Activated naive CD4-positive, alpha-beta T cell treated with anti-CD3 and anti-CD28 coated beads, Interleukin-2, amount 50 U/mL, for 24 hours (primary cell): ENCODE measurements around the gene SNX24.

Experiments used
- H3K27ac Mint-ChIP-seq: one replicate; pipeline ENCODE4 v1.8.0; 2021; ENCODE audit warnings: mild to moderate bottlenecking, mixed read lengths
- H3K27me3 Mint-ChIP-seq: one replicate; pipeline ENCODE4 v1.8.0; 2021; ENCODE audit warnings: mixed read lengths
- H3K36me3 Mint-ChIP-seq: one replicate; pipeline ENCODE4 v1.8.0; 2021; ENCODE audit warnings: mixed read lengths
- H3K4me1 Mint-ChIP-seq: one replicate; pipeline ENCODE4 v1.8.0; 2021; ENCODE audit warnings: mixed read lengths
- H3K4me3 Mint-ChIP-seq: one replicate; pipeline ENCODE4 v1.8.0; 2021; ENCODE audit warnings: mild to moderate bottlenecking, mixed read lengths
- H3K9me3 Mint-ChIP-seq: one replicate; pipeline ENCODE4 v1.8.0; 2021; ENCODE audit warnings: mixed read lengths

SNX24 gene

DNA sequence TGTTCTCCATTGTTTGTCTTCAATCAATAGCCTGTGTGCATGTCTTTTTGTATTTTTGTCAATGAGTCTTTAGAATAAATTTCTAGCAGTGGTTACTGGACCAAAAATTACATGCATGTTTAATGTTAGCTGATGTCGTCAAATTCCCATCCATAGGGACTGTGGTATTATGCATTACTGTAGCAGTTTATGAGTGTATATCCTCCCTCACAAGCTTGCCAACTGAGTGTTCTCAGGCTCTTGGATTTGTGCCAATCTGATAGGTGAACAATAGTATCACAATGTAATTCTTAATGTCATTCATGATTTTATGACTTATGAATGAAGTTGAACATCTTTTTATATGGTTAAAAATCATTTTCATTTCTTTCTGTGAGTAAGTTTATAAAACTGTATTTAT, 13.0 kb downstream of the SNX24 start:
- Mint-ChIP-seq H3K27ac (no peak overlapping the region), H3K4me1 (no peaks in the 10 kb centered on the region), H3K27me3 (no peaks in the 10 kb centered on the region), H3K36me3 (no peaks in the 10 kb centered on the region), H3K4me3 (no peak overlapping the region), H3K9me3 (no peaks in the 10 kb centered on the region)

DNA sequence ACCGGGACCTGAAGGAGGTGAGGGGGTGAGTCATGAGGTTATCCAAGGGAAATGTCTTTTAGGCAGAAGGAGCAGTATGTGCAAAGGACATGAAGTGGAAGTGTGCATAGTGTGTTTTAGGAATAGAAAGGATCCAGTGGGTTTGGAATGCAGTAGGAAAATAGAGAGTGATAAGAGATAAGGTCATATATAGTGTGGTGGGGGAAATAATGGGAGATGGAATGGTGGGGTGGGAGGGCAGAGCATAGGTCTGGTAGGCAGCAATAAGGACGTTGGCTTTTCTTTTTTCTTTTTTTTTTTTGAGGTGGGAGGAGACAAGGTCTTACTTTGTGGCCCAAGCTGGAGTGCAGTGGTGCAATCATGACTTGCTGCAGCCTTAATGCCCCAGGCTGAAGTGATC, 17.8 kb downstream of the SNX24 start:
- Mint-ChIP-seq H3K27ac (no peak overlapping the region), H3K36me3 (no peaks in the 10 kb centered on the region), H3K27me3 (no peaks in the 10 kb centered on the region), H3K4me3 (no peak overlapping the region), H3K9me3 (no peaks in the 10 kb centered on the region), H3K4me1 (no peaks in the 10 kb centered on the region)

GRCh38 chr5:122863721-122864120, 18.3 kb downstream of the SNX24 start:
- Mint-ChIP-seq H3K27ac (no peak overlapping the region), H3K4me3 (no peak overlapping the region), H3K4me1 (no peaks in the 10 kb centered on the region), H3K27me3 (no peaks in the 10 kb centered on the region), H3K9me3 (no peaks in the 10 kb centered on the region), H3K36me3 (no peaks in the 10 kb centered on the region)

DNA sequence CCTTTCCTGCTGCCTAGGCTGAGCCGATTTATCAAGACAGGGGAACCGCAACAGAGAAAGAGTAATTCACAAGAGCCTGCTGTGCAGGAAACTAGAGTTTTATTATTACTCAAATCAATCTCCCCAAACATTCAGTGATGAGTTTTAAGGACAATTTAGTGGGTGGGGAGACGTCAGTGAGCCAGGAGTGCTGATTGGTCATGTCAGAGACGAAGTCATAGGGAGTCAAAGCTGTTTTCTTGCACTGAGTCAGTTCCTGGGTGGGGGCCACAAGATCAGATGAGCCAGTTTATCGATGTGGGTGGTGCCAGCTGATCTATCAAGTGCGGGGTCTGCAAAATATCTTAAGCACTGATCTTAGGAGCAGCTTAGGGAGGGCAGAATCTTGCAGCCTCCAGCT, 19.0 kb downstream of the SNX24 start:
- no peaks in the 10 kb centered on the region for H3K27me3 Mint-ChIP-seq
- no peaks in the 10 kb centered on the region for H3K4me1 Mint-ChIP-seq
- no peaks in the 10 kb centered on the region for H3K9me3 Mint-ChIP-seq
- no peaks in the 10 kb centered on the region for H3K36me3 Mint-ChIP-seq
- no peak overlapping the region for H3K27ac Mint-ChIP-seq
- no peak overlapping the region for H3K4me3 Mint-ChIP-seq

DNA sequence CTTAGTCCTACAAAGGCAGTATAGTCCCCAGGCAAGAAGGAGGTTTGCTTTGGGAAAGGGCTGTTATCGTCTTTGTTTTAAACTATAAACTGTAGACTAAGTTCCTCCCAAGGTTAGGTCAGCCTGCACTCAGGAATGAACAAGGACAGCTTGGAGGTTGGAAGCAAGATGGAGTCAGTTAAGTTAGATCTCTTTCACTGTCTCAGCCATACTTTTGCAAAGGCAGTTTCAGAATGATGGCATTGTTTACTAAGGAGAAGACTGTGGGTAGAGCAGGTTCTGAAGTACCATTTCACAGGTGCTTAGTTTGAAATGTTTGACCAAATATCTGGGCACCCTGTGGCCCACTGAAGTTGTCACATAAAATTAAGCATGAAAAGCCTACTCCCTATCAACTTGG, 19.4 kb downstream of the SNX24 start:
- Mint-ChIP-seq H3K4me3 (no peak overlapping the region), H3K36me3 (no peaks in the 10 kb centered on the region), H3K4me1 (no peaks in the 10 kb centered on the region), H3K27me3 (no peaks in the 10 kb centered on the region), H3K9me3 (no peaks in the 10 kb centered on the region), H3K27ac (no peak overlapping the region)

DNA sequence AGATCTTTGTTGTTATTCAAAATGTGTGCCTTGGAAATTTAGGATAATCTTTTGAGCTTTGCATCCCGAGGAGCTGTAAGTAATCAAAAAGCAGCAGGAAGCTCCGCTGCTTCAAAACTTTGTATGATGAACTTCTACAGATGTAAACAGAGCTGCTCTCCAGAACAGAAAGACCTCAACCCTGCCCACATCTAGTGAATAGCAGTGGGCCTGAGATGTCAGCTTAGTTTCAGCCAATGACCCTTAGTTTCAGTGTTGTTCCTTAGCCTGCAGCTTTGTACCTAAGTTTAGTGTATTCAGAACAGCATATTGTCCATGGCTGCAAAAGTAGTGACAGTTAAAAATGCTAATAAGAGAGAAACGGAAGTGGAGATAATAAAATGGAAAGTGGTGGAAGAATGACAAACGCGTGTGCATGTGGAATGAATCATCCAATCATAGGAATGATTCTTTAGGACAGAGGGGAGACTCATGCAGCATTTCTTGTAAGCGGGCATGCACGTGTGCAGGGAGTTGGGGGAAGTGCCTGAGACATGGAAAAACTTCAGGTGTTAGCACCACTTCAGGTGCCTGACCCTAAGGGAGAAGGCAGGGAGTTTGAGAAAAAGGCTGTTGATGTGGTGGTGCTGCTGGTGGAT, 24.9 kb downstream of the SNX24 start:
- Mint-ChIP-seq H3K4me1 (no peaks in the 10 kb centered on the region), H3K27ac (no peak overlapping the region), H3K27me3 (no peaks in the 10 kb centered on the region), H3K4me3 (no peak overlapping the region), H3K9me3 (no peaks in the 10 kb centered on the region), H3K36me3 (no peaks in the 10 kb centered on the region)

DNA sequence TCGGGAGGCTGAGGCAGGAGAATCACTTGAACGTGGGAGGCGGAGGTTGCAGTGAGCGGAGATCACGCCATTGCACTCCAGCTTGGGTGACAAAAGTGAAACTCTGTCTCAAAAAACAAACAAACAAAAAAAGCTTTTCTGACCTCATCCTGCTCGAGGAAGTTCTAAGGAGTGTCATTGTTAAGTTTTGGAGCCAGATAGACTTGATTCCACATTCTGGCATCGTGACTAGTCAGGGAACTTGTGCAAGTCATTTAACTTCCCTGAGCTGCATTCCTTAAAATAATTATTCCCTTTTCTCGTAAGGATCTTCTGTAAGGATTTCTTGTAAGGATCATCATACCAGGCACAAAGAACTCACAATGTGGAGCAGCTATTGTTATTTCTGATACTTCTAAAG, 26.2 kb downstream of the SNX24 start:
- H3K27ac Mint-ChIP-seq: no peak overlapping the region
- no peaks in the 10 kb centered on the region for H3K9me3 Mint-ChIP-seq
- no peaks in the 10 kb centered on the region for H3K36me3 Mint-ChIP-seq
- H3K27me3 Mint-ChIP-seq: no peaks in the 10 kb centered on the region
- no peaks in the 10 kb centered on the region for H3K4me1 Mint-ChIP-seq
- no peak overlapping the region for H3K4me3 Mint-ChIP-seq

DNA sequence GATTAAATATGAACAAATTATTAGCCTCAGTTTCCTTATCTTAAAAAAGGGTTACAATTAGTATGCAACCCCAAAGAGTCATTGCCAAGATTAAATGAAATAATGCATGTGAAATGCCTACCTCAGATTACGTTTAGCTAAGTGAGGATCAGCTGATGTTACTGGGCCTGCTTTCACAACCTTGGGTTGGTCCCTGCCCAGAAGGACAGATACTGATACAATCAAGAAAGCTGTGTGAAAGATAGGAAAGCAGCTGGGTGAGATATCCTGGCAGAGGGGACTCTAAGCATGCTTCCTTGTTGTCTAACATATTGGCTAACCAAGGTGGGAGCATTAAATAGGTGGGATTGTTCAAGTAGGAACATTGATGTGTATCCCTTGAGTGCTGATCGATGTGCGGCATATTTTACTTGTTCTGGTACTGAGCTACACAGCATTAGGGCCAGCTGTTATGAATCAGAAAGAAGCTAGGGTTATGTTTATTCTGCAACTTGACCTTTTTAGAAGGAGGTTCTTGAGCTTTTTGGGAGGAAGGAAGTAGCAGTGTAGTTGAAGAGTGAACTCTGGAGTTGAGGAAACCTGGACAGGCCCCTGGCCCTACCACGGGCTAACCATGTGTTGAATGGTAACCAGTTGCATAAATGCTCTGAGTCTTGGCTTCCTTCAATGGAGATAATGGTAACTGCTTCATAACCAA, 28.9 kb downstream of the SNX24 start:
- Mint-ChIP-seq H3K36me3 (no peaks in the 10 kb centered on the region), H3K4me3 (no peak overlapping the region), H3K9me3 (no peaks in the 10 kb centered on the region), H3K27ac (no peak overlapping the region), H3K27me3 (no peaks in the 10 kb centered on the region), H3K4me1 (no peaks in the 10 kb centered on the region)

GRCh38 chr5:122877518-122877917, 32.1 kb downstream of the SNX24 start:
- Mint-ChIP-seq H3K36me3 (no peaks in the 10 kb centered on the region), H3K4me3 (no peak overlapping the region), H3K4me1 (no peaks in the 10 kb centered on the region), H3K27ac (no peak overlapping the region), H3K27me3 (no peaks in the 10 kb centered on the region), H3K9me3 (no peaks in the 10 kb centered on the region)

GRCh38 chr5:122879076-122879475, 33.7 kb downstream of the SNX24 start:
- Mint-ChIP-seq H3K27ac (no peak overlapping the region), H3K36me3 (no peaks in the 10 kb centered on the region), H3K9me3 (no peaks in the 10 kb centered on the region), H3K4me3 (no peak overlapping the region), H3K27me3 (no peaks in the 10 kb centered on the region), H3K4me1 (no peaks in the 10 kb centered on the region)

GRCh38 chr5:122880170-122880689, 34.8 kb downstream of the SNX24 start:
- H3K4me1 Mint-ChIP-seq: no peaks in the 10 kb centered on the region
- H3K9me3 Mint-ChIP-seq: no peaks in the 10 kb centered on the region
- H3K27ac Mint-ChIP-seq: no peak overlapping the region
- H3K4me3 Mint-ChIP-seq: no peak overlapping the region
- H3K36me3 Mint-ChIP-seq: no peaks in the 10 kb centered on the region
- H3K27me3 Mint-ChIP-seq: no peaks in the 10 kb centered on the region

GRCh38 chr5:122880749-122881148, 35.3 kb downstream of the SNX24 start:
- H3K9me3 Mint-ChIP-seq: no peaks in the 10 kb centered on the region

GRCh38 chr5:122882831-122883230, 37.4 kb downstream of the SNX24 start:
- no peak overlapping the region for H3K4me3 Mint-ChIP-seq
- H3K27me3 Mint-ChIP-seq: no peaks in the 10 kb centered on the region
- peaks cover 5% of the 10 kb centered on the region for H3K9me3 Mint-ChIP-seq
- peaks cover 2% of the 10 kb centered on the region for H3K36me3 Mint-ChIP-seq
- no peak overlapping the region for H3K27ac Mint-ChIP-seq
- H3K4me1 Mint-ChIP-seq: no peaks in the 10 kb centered on the region

More at GRCh38 chr5:122880749-122881148, 35.3 kb downstream of the SNX24 start:
- no peaks in the 10 kb centered on the region for H3K36me3 Mint-ChIP-seq
- H3K4me3 Mint-ChIP-seq: no peak overlapping the region
- H3K27me3 Mint-ChIP-seq: no peaks in the 10 kb centered on the region
- no peak overlapping the region for H3K27ac Mint-ChIP-seq
- no peaks in the 10 kb centered on the region for H3K4me1 Mint-ChIP-seq

DNA sequence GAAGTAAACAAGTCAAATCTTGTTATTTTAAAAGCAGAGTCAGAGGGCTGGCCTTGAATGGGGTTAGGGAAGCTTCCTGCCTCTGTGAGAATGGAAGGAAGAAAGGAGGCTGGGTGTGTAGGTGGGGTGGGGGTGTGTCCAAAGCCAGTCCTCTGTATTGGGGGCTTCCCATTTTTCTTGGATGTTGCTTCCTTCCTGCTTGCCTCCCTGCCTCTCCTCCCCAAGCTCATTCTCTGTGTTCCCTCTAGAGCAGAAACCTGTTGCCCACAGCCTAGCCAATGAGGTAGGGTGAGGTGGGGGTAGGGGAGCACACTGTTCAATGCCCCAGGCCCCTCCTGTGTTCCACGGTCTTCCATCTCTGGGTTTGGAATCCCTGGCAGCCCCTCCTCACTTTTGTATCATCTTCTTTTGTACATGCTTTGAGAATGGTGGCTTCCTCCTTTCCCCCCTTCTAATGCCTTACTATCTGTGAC, 39.7 kb downstream of the SNX24 start:
- no peak overlapping the region for H3K27ac Mint-ChIP-seq
- no peaks in the 10 kb centered on the region for H3K27me3 Mint-ChIP-seq
- no peak overlapping the region for H3K4me3 Mint-ChIP-seq
- peaks cover 4% of the 10 kb centered on the region for H3K36me3 Mint-ChIP-seq
- H3K9me3 Mint-ChIP-seq: peaks cover 5% of the 10 kb centered on the region
- H3K4me1 Mint-ChIP-seq: no peaks in the 10 kb centered on the region

DNA sequence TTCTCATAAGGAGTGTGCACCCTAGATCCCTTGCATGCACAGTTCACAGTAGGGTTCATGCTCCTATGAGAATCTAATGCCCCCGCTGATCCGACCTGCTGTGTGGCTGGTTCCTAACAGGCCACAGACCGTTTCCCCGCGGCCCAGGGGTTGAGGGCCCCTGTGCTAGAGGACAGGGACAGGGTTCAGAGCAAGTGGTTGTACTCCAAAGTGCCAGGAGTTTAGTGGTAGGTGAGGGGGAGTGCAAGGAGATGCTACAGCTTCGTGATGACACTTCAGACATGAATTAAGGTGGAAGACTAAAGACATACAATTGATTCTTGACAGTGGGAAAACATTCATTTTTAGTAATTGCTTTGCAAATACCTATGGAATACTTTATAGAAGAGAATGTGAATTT, 40.5 kb downstream of the SNX24 start:
- Mint-ChIP-seq H3K4me3 (no peak overlapping the region), H3K36me3 (peaks cover 4% of the 10 kb centered on the region), H3K27ac (no peak overlapping the region), H3K27me3 (no peaks in the 10 kb centered on the region), H3K4me1 (no peaks in the 10 kb centered on the region), H3K9me3 (peaks cover 5% of the 10 kb centered on the region)

GRCh38 chr5:122895141-122895540, 49.7 kb downstream of the SNX24 start:
- no peak overlapping the region for H3K27ac Mint-ChIP-seq
- no peak overlapping the region for H3K4me3 Mint-ChIP-seq
- no peaks in the 10 kb centered on the region for H3K27me3 Mint-ChIP-seq
- no peaks in the 10 kb centered on the region for H3K9me3 Mint-ChIP-seq
- H3K4me1 Mint-ChIP-seq: no peaks in the 10 kb centered on the region
- H3K36me3 Mint-ChIP-seq: no peaks in the 10 kb centered on the region
